HG02763 (cell line): ENCODE results near the gene RABIF.

Experiments
- ATAC-seq: cut with Tn5 transposase; IDR thresholded peaks from one replicate; pipeline ENCODE4 v1.9.1; 2021; ENCODE audit warnings: mild to moderate bottlenecking, moderate library complexity; ENCODE audit not compliant: unreplicated experiment

Gene RABIF

DNA sequence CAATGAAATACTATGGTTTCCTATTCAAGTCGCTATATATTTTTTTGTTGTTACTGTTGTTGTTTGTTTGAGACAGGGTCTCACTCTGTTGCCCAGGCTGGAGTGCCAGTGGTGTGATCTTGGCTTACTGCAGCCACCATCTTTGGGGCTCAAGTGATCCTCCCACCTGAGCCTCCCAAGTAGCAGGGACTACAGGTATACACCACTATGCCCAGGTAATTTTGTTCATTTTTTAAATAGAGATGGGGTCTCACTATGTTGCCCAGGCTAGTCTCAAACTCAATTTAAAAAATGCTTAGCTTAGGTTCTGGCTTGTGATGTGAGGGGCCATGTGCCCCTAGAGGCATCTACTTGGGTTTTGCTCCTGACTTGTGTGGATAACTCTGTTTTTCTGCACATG lies 9.8 kb downstream of the RABIF start:
- no peak for ATAC-seq

- no peak for ATAC-seq
Observed at GRCh38 chr1:202873026-202873425, 15.9 kb downstream of the RABIF start.

DNA sequence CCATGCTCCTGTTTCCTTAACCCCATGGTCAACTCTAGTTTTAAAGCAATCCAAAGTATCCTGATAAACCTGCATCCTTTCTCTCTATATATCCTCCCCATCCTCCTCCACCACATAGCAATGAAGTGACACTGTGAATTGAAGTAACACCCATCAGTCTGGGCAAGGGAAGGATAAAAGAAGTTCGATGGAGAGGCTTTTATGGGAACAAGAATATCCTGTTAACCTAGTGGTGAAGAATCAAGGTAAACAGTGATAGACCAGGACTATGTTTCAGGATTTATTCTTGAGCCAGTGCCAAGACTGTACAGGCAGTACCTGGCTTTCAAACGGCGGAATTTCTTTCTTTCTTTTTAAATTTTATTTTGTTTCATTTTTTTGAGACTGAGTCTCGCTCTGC lies 17.6 kb downstream of the RABIF start:
- no peak for ATAC-seq

DNA sequence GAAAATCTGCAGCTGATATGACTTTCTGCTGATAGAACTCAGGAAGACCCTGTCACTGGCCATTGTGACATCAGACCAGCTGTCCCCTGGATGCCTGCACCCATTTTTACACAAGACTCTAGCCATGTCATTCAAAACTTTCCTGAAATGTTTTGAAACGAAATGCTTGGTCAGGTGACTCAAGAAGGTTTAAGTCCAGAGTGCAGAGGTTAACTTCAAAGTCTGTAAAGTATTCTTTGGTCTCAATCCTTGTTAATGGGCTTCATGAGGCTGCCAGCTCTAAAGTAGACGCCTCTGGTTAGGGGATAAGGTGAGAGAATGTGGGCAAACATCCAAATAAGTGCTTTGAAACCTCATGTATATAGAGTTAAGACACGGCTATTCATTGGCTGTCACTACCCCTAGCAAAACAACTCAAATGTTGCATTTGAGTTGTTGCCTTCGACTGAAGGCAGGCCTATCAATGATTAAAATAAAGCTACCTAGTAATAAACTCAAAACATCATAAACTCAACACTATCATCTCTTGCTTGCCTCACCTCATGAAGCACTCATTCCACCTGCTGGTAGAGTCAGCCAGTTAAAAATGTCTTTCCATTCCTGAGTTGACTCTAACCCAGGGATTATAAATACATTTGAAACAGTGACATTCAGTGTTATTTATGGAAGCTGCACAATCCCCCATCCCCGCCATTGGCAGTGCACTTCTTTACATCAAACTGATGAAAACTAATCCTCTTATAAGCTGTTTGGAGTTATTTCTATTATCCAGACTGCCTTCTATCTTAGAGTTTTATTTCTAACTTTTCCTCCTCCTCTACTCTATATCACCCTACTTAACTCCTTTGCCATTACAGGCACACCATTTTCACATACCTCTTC lies 26.0 kb downstream of the RABIF start:
- no peak for ATAC-seq

DNA sequence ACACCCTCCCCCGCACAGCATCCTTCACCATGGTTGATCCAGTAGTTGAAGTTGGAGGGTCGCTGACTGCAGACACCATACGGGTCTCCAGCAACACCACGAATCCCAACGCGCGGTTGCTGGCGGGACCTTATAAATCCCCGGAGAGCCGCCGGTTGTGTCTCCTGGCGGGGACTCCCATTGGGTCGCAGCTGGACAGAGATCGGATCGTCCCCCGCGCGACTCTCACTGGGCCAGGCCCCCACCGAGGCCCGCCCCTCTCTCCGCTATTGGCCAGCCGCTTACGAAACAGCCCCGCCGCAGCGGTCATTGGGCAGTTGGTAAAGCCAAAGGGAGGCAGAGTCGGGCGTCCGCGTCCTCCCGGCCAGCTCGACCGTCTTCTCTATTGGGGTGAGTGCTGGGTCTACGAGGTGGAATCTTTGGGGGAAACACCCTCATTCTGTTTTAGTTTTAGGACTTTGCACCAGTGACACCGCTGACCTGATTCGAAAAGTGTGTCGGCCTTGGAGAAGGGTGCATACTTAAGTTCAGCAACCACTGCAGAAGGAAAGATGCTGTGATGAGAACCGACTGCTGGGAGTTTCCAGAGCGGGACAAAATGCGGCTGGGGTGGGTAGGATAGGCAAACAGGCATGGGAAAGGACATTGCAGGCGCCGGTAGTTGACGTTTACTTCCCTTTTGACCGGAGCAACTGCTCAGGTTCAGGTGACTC lies 27.4 kb downstream of the RABIF start:
- peak; percentile 90 for ATAC-seq

DNA sequence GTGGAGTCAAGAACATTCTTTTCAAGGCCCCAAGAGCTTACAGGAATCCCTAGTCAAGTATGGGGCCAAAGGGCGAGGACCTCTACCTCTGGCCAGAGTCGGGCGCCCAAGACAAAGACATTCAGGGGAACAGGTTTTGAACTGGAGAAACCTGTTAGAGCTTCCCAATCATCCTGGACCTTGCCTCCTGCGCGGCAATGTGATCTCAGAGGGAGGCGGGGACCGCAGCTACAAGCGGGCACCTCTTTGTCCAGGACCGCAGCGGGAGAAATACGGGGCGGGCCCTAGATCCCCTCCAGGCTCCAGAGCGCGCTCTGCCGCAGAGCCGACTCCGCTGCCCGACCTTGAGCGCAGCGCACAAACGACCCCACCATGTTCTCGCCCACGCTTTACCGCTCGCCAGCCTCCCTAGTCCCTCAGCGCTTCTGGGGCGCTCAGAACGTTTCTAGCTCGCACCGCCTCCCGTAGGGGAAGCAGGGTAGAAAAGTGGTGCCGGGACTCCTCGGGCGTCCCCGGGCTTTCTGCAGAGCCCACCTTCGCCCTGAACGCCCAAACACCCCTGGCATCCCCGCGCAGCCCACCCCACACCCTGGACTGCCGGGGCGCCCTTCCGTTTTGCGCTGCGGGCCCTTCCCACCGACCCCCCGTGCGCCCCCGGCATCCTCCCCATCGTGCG lies 28.1 kb downstream of the RABIF start:
- no peak for ATAC-seq

- ATAC-seq, result no peak
Observed at GRCh38 chr1:202858789-202859414, 30.0 kb downstream of the RABIF start.

DNA sequence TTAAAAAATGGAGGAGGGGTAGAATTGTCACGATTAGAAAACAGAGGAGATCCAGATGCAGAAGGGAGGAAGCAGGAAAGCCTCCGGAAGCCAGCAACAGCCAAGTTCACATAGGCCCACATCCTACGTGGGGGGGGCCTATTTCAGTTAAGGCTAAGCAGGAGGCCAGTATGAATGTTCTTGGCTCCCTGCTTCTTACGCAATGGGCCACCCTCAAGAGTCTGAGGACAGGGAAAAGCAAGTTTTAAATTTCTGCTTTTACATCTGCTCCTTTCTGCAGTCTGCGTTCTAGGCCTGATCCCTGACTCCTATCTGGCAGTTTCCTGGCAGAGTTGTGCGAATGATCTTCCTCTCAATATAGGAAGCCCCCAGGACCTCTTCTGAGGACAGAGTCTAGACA lies 30.6 kb downstream of the RABIF start:
- ATAC-seq, result no peak

GRCh38 chr1:202857136-202857610 lies 31.8 kb downstream of the RABIF start:
- ATAC-seq, result no peak

DNA sequence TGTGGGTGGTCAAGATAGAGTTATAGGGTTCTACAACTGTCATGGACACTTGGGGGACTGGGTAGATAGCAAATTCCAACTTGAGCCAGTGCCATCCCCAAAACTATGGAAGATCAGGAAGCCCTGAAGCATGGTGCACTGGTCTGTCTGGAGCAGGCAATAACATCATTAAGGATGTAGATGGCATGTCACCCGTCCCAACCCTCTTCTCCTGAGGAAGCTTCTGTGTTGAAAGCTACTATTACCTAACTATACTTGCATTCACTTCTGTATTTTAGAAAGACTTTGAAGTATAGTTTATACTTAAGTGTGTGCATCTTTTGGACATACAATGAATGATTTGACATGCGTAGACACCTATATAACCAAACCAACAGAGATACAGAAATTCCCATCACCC lies 32.9 kb downstream of the RABIF start:
- no peak for ATAC-seq

GRCh38 chr1:202854787-202855186 lies 34.2 kb downstream of the RABIF start:
- no peak for ATAC-seq

DNA sequence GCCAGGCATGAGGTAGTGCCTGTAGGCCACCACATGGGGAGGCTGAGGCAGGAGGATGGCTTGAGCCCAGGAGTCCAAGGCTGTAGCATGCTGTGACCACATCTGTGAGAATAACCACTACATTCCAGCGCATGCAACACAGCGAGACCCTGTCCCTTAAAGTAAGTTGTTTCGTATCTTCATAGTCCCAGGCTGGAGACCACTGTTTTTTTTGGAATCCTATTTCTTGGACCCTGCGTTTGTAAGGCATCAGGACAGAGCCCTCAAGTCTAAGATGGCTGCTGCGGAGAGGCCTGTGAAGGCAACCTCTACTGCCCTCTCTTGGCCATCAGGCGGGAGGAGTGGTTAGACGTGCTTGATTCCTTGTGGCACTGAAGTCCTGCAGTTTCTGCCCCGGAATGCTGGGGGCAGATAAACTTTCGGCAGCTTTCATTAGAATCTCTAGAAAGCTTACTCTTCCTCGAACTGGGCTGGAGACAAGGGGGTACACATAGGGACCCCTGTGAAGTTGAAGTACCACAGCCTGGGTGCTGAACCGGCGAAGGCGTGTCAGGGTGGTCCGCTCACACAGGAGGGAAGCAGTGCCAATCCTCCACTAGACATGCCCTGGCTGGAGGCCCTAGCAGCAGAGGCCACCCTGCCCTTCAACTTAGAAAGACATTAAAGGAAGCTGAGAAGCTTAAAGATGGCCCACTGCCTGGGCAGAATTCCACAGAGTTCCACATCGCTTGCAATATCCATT lies 36.6 kb downstream of the RABIF start:
- ATAC-seq, result no peak

DNA sequence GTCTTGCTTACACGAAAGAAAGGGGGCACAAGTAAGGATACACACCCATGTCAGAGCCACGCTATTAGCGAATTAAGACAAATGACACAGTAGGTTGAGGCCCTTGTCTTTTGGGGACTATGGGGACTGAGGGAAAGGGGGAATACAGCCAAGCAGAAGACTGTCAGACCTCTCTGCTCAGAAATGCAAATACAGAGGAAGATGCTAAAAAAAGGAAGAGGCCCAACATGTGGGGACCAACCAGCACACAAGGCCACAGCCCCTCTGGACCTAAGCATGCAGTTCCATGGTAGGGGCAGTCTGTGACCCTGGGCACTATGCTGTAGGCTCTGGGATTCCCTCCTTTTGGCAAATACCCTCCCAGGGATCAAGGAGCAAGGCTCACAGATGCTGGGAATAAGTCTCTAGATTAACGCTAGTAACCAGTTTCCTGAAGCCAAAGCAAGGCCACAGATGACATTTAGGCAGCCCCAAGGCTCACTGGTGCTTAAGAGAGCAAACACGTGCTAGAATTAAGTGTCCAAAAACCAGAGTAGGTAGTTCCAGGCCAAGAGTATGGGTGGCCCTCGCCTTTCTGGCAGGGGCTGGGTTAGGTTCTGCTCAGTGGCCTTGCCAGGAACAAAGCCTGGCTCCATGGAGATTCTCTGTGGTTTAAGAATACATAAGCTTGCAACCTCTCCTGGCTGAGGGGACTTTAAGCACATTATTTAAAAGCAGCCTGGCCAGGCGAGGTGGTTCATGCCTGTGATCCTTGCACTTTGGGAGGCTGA lies 38.2 kb downstream of the RABIF start:
- no peak for ATAC-seq

- ATAC-seq, result peak; percentile 57
Observed at GRCh38 chr1:202848191-202848542, 40.8 kb downstream of the RABIF start.

GRCh38 chr1:202844935-202845334 lies 44.0 kb downstream of the RABIF start:
- no peak for ATAC-seq

- ATAC-seq, result no peak
Observed at GRCh38 chr1:202844259-202844658, 44.7 kb downstream of the RABIF start.

DNA sequence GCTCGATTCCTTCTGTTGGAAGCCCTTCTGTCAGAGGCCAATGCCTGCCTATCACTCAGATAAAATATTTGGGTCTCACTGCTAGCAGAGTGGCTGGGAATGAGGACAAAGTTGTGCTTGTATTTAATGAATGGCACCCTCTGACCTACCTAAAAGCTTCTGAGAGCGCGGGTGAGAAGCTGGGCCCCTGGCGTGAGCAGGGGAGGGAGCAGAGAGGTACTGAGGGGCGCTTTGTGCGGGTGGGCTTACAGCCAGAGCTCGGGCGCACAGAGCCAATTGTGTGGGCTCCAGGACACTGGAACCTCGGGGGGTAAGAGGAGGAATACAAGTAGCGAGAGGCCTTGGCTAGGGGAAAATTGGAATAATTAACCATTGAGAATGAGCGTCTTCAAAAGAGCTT lies 45.9 kb downstream of the RABIF start:
- no peak for ATAC-seq

GRCh38 chr1:202837746-202838262 lies 51.1 kb downstream of the RABIF start:
- ATAC-seq, result no peak

DNA sequence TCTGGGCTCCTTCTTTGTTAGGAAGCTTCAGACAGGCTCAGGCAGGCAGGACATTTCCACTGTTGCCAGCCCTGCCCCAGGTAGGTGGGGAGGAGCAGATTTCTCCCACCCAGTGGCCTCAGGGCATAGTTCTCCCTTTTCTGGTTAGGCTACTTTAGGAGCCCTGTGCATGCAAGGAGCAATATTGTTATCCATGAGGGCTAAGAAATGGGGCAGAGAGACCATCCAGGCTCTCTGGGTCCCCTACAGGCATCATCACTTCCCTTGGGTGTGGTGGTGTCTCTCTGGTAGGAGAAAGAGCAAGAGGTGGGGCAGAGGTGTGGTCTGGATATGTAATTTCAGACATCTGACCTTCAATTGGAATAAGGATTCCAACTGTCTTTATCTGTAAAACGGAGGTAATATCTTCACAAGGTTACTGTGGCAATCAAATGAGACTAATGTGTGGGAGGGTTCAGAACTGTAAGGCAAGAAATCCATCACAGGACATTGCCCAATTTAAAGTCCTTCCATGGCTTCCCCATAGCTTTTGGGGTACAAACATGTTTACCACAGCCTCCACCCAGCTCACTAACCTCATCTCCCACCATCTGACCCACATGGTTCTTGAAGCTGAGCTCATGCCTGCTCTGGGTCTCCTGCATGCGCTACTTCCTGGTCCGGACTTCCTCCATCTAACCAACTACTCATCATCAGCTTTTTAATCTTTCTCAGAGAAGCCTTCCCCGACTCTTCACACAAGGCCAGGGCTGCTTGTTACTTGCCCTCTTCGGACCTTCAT lies 52.1 kb downstream of the RABIF start:
- no peak for ATAC-seq
